ENCODE measurements around the gene KMT2C.

KMT2C gene

GRCh38 chr7:152097330-152097729 is 338.5 kb downstream of the KMT2C start:
- H3K9me3 ChIP-seq (ENCODE audit: control insufficient read depth, low read length): no peaks in the 10 kb centered on the region
- no peaks in the 10 kb centered on the region for H3K27me3 ChIP-seq (ENCODE audit: control insufficient read depth, insufficient read depth, low read length, poor library complexity, severe bottlenecking)
- H3K36me3 ChIP-seq (ENCODE audit: control insufficient read depth, insufficient read depth, low read length): no peaks in the 10 kb centered on the region
- H3K4me3 ChIP-seq (ENCODE audit: insufficient read depth, low read depth, low read length): no peak overlapping the region
- H3K4me1 ChIP-seq (ENCODE audit: control insufficient read depth, insufficient read depth, low read length): no peaks in the 10 kb centered on the region
- H3K27ac ChIP-seq (ENCODE audit: insufficient read depth, low read depth, low read length, poor library complexity, severe bottlenecking): no peak overlapping the region
- 96 to 97% methylated on average over 4 of the region's 4 CpGs for WGBS, 2 experiments

GRCh38 chr7:152095771-152096170 is 340.0 kb downstream of the KMT2C start:
- Histone ChIP-seq H3K4me3 (ENCODE audit: insufficient read depth, low read depth, low read length) (no peak overlapping the region), H3K36me3 (ENCODE audit: control insufficient read depth, insufficient read depth, low read length) (no peaks in the 10 kb centered on the region), H3K27me3 (ENCODE audit: control insufficient read depth, insufficient read depth, low read length, poor library complexity, severe bottlenecking) (no peaks in the 10 kb centered on the region), H3K9me3 (ENCODE audit: control insufficient read depth, low read length) (no peaks in the 10 kb centered on the region), H3K27ac (ENCODE audit: insufficient read depth, low read depth, low read length, poor library complexity, severe bottlenecking) (no peak overlapping the region), H3K4me1 (ENCODE audit: control insufficient read depth, insufficient read depth, low read length) (no peaks in the 10 kb centered on the region)
- WGBS, 2 experiments: 86% methylated on average over 1 of the region's 1 CpG; no CpG with 5 or more reads in 1 of the 2 experiments

GRCh38 chr7:152093717-152094116 is 342.1 kb downstream of the KMT2C start:
- 90 to 98% methylated on average over 2 to 4 of the region's 4 CpGs for WGBS, 2 experiments
- Histone ChIP-seq H3K9me3 (ENCODE audit: control insufficient read depth, low read length) (no peaks in the 10 kb centered on the region), H3K27me3 (ENCODE audit: control insufficient read depth, insufficient read depth, low read length, poor library complexity, severe bottlenecking) (no peaks in the 10 kb centered on the region), H3K4me1 (ENCODE audit: control insufficient read depth, insufficient read depth, low read length) (no peaks in the 10 kb centered on the region), H3K27ac (ENCODE audit: insufficient read depth, low read depth, low read length, poor library complexity, severe bottlenecking) (no peak overlapping the region), H3K4me3 (ENCODE audit: insufficient read depth, low read depth, low read length) (no peak overlapping the region), H3K36me3 (ENCODE audit: control insufficient read depth, insufficient read depth, low read length) (no peaks in the 10 kb centered on the region)

- WGBS, 2 experiments: 95 to 96% methylated on average over 6 of the region's 6 CpGs
- H3K27me3 ChIP-seq (ENCODE audit: control insufficient read depth, insufficient read depth, low read length, poor library complexity, severe bottlenecking): no peaks in the 10 kb centered on the region
Observed at GRCh38 chr7:152090747-152091146, 345.1 kb downstream of the KMT2C start.

GRCh38 chr7:152089183-152089582 is 346.6 kb downstream of the KMT2C start:
- no peaks in the 10 kb centered on the region for H3K4me1 ChIP-seq (ENCODE audit: control insufficient read depth, insufficient read depth, low read length)
- no peaks in the 10 kb centered on the region for H3K27me3 ChIP-seq (ENCODE audit: control insufficient read depth, insufficient read depth, low read length, poor library complexity, severe bottlenecking)
- no peak overlapping the region for H3K27ac ChIP-seq (ENCODE audit: insufficient read depth, low read depth, low read length, poor library complexity, severe bottlenecking)
- 94 to 96% methylated on average over 7 of the region's 7 CpGs for WGBS, 2 experiments
- H3K9me3 ChIP-seq (ENCODE audit: control insufficient read depth, low read length): no peaks in the 10 kb centered on the region
- no peaks in the 10 kb centered on the region for H3K36me3 ChIP-seq (ENCODE audit: control insufficient read depth, insufficient read depth, low read length)
- no peak overlapping the region for H3K4me3 ChIP-seq (ENCODE audit: insufficient read depth, low read depth, low read length)

More at GRCh38 chr7:152090747-152091146, 345.1 kb downstream of the KMT2C start:
- no peak overlapping the region for H3K27ac ChIP-seq (ENCODE audit: insufficient read depth, low read depth, low read length, poor library complexity, severe bottlenecking)
- H3K9me3 ChIP-seq (ENCODE audit: control insufficient read depth, low read length): no peaks in the 10 kb centered on the region
- no peaks in the 10 kb centered on the region for H3K36me3 ChIP-seq (ENCODE audit: control insufficient read depth, insufficient read depth, low read length)
- no peak overlapping the region for H3K4me3 ChIP-seq (ENCODE audit: insufficient read depth, low read depth, low read length)
- H3K4me1 ChIP-seq (ENCODE audit: control insufficient read depth, insufficient read depth, low read length): no peaks in the 10 kb centered on the region

GRCh38 chr7:152086513-152086912 is 349.3 kb downstream of the KMT2C start:
- no peaks in the 10 kb centered on the region for H3K9me3 ChIP-seq (ENCODE audit: control insufficient read depth, low read length)
- no peaks in the 10 kb centered on the region for H3K4me1 ChIP-seq (ENCODE audit: control insufficient read depth, insufficient read depth, low read length)
- no peaks in the 10 kb centered on the region for H3K36me3 ChIP-seq (ENCODE audit: control insufficient read depth, insufficient read depth, low read length)
- no peak overlapping the region for H3K4me3 ChIP-seq (ENCODE audit: insufficient read depth, low read depth, low read length)
- no peaks in the 10 kb centered on the region for H3K27me3 ChIP-seq (ENCODE audit: control insufficient read depth, insufficient read depth, low read length, poor library complexity, severe bottlenecking)
- WGBS, 2 experiments: 100% methylated on average over 1 of the region's 1 CpG
- no peak overlapping the region for H3K27ac ChIP-seq (ENCODE audit: insufficient read depth, low read depth, low read length, poor library complexity, severe bottlenecking)

- Histone ChIP-seq H3K27ac (ENCODE audit: insufficient read depth, low read depth, low read length, poor library complexity, severe bottlenecking) (no peak overlapping the region), H3K9me3 (ENCODE audit: control insufficient read depth, low read length) (no peaks in the 10 kb centered on the region), H3K36me3 (ENCODE audit: control insufficient read depth, insufficient read depth, low read length) (no peaks in the 10 kb centered on the region), H3K4me3 (ENCODE audit: insufficient read depth, low read depth, low read length) (no peak overlapping the region), H3K4me1 (ENCODE audit: control insufficient read depth, insufficient read depth, low read length) (no peaks in the 10 kb centered on the region), H3K27me3 (ENCODE audit: control insufficient read depth, insufficient read depth, low read length, poor library complexity, severe bottlenecking) (no peaks in the 10 kb centered on the region)
- WGBS, 2 experiments: 90 to 92% methylated on average over 3 of the region's 3 CpGs
Observed at GRCh38 chr7:152085131-152085530, 350.7 kb downstream of the KMT2C start.

Data from ectodermal cell (in vitro differentiated cells).